Measurements from ENCODE around the gene MGRN1. TPM values are rescaled to one million over a fixed set of nuclear protein-coding genes. Genes with fewer than 3 reads are reported as not detected.

Gene MGRN1
- total RNA-seq, 4 donors from 2014 or later: 40.3 to 75.6 (median 48.5) TPM

GRCh38 chr16:4675864-4676786 lies 51.5 kb downstream of the MGRN1 start:
- Histone ChIP-seq H3K27ac (replicated peaks in 1 of 4) (peak overlapping the region in 1 of 4 donors; percentile 17), H3K4me1 (peaks cover 18 to 25% (median 21%) of the 10 kb centered on the region in 4 donors), H3K4me3 (no peak overlapping the region), H3K27me3 (no peaks in the 10 kb centered on the region), H3K36me3 (peaks cover 19 to 96% (median 74%) of the 10 kb centered on the region in 4 donors), H3K9me3 (no peaks in the 10 kb centered on the region)
- 80% methylated on average over 22 of the region's 23 CpGs for WGBS
- no peak for TF ChIP-seq EP300 (IDR thresholded peaks at IDR 0.05)
- no peak for TF ChIP-seq POLR2AphosphoS5 (IDR thresholded peaks at IDR 0.05)
- TF ChIP-seq, protein P1, sequence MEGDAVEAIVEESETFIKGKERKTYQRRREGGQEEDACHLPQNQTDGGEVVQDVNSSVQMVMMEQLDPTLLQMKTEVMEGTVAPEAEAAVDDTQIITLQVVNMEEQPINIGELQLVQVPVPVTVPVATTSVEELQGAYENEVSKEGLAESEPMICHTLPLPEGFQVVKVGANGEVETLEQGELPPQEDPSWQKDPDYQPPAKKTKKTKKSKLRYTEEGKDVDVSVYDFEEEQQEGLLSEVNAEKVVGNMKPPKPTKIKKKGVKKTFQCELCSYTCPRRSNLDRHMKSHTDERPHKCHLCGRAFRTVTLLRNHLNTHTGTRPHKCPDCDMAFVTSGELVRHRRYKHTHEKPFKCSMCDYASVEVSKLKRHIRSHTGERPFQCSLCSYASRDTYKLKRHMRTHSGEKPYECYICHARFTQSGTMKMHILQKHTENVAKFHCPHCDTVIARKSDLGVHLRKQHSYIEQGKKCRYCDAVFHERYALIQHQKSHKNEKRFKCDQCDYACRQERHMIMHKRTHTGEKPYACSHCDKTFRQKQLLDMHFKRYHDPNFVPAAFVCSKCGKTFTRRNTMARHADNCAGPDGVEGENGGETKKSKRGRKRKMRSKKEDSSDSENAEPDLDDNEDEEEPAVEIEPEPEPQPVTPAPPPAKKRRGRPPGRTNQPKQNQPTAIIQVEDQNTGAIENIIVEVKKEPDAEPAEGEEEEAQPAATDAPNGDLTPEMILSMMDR (IDR thresholded peaks at IDR 0.05): no peak
- no peak for TF ChIP-seq POLR2A (IDR thresholded peaks at IDR 0.05; ENCODE audit: low read depth)
- no peak for DNase-seq (ENCODE audit: extremely low spot score)
- intact Hi-C loops (cut with DNase I): no loop called here

DNA sequence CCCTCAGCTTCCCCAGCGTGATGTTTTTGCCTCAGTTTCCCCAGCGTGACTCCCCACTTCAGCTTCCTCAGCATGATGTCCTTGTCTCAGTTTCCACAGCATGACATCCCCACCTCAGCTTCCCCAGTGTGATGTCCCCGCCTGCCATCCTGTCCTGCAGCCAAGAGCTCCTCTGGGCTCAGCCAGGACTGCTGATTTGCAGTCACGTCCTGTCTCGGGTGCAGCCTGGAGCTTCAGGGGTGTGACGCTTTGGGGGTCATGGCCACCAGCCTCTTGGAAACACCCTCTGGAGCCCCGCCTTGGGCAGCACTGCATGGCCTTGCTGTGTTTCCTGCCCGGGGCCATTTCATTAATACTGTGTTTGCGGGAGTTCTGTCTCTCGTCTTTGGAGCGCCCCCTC lies 52.2 kb downstream of the MGRN1 start:
- Histone ChIP-seq H3K27ac (replicated peaks in 1 of 4) (peak overlapping the region in 1 of 4 donors; percentile 17), H3K4me3 (no peak overlapping the region), H3K36me3 (peaks cover 19 to 96% (median 73%) of the 10 kb centered on the region in 4 donors), H3K4me1 (peaks cover 23 to 32% (median 26%) of the 10 kb centered on the region in 4 donors), H3K27me3 (no peaks in the 10 kb centered on the region), H3K9me3 (no peaks in the 10 kb centered on the region)
- DNase-seq (ENCODE audit: extremely low spot score): no peak
- WGBS: 86% methylated on average over 11 of the region's 11 CpGs
- TF ChIP-seq, protein P1 (IDR thresholded peaks at IDR 0.05): no peak
- no peak for TF ChIP-seq POLR2AphosphoS5 (IDR thresholded peaks at IDR 0.05)
- intact Hi-C loops (cut with DNase I): no loop called here

DNA sequence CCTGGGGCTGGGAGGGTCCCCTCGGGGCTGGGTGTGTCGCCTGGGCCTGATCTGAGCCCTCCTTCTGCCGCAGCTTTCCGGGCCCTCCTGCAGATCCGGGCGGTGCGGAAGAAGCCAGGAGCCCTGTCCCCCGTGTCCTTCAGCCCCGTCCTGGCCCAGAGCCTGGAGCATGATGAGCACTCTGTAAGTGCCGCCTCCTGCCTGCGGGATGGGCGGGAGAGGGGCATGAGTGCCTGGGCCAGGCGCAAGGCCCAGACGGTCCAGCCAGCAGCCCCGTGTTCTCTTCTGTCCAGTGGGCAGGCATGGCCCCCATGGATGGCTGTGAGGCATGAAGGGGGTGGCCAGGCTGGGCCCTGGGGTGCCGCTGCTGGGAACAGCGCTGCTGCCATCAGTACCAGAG lies 52.8 kb downstream of the MGRN1 start:
- H3K36me3 ChIP-seq: peaks cover 19 to 96% (median 73%) of the 10 kb centered on the region in 4 donors
- intact Hi-C loops (cut with DNase I): no loop called here
- H3K4me1 ChIP-seq: peaks cover 23 to 34% (median 28%) of the 10 kb centered on the region in 4 donors
- TF ChIP-seq POLR2A (IDR thresholded peaks at IDR 0.05; ENCODE audit: low read depth): no peak
- TF ChIP-seq, protein P1 (IDR thresholded peaks at IDR 0.05): no peak
- no peak for TF ChIP-seq EP300 (IDR thresholded peaks at IDR 0.05)
- TF ChIP-seq POLR2AphosphoS5 (IDR thresholded peaks at IDR 0.05): no peak
- no peak overlapping the region for H3K27ac ChIP-seq (replicated peaks in 1 of 4)
- H3K4me3 ChIP-seq: no peak overlapping the region
- no peaks in the 10 kb centered on the region for H3K9me3 ChIP-seq
- no peak for DNase-seq (ENCODE audit: extremely low spot score)
- 100% methylated on average over 3 of the region's 17 CpGs for WGBS
- no peaks in the 10 kb centered on the region for H3K27me3 ChIP-seq

DNA sequence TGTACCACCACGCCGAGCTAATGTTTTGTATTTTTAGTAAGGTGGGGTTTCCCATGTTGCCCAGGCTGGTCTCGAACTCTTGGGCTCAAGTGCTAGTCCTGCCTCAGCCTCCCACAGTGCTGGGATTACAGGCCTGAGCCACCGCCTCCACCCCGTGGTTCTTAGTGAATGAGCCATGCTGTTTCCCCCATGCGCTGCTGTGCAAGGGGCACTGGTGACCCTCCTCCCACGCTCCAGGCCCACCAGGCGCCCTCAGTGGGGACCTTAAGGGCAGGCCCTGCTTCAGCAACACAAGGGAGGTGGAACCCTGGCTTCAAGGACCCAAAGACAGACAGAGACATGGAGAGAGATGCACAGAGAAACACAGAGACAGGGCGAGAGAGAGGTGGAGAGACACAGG lies 53.4 kb downstream of the MGRN1 start:
- no peak overlapping the region for H3K4me3 ChIP-seq
- DNase-seq (ENCODE audit: extremely low spot score): no peak
- H3K27ac ChIP-seq (replicated peaks in 1 of 4): no peak overlapping the region
- H3K27me3 ChIP-seq: no peaks in the 10 kb centered on the region
- H3K36me3 ChIP-seq: peaks cover 19 to 96% (median 75%) of the 10 kb centered on the region in 4 donors
- intact Hi-C loops (cut with DNase I): no loop called here
- H3K9me3 ChIP-seq: no peaks in the 10 kb centered on the region
- TF ChIP-seq EP300 (IDR thresholded peaks at IDR 0.05) (no peak), POLR2A (IDR thresholded peaks at IDR 0.05; ENCODE audit: low read depth) (no peak), POLR2AphosphoS5 (IDR thresholded peaks at IDR 0.05) (no peak)
- TF ChIP-seq, protein P1 (IDR thresholded peaks at IDR 0.05): no peak
- WGBS: 85% methylated on average over 9 of the region's 9 CpGs
- peaks cover 23 to 40% (median 32%) of the 10 kb centered on the region in 4 donors for H3K4me1 ChIP-seq

All from esophagus muscularis mucosa (tissue), 4 donors.